CD14-positive monocyte (primary cell): ENCODE measurements around the gene ELMO1. TPM values are rescaled to one million over a fixed set of nuclear protein-coding genes. Genes with fewer than 3 reads are reported as not detected.

ENCODE experiments used
- DNase-seq, 3 donors: peaks; one replicate each; pipeline ENCODE4 v3.0.0-alpha.2; 2011 to 2022
- H2AFZ ChIP-seq: 2 replicates; pipeline ENCODE4 v1.6.0; 2012; ENCODE audit warnings: mild to moderate bottlenecking, low read depth, low read length, inconsistent platforms; ENCODE audit not compliant: insufficient read depth, poor library complexity, severe bottlenecking
- H3K27ac ChIP-seq, 2 donors: 1 replicate in 1 of 2; 2 replicates in 1 of 2; pipeline ENCODE4 v1.5.1; 2012 to 2013; ENCODE audit warnings: low read length in 2 of 2, control low read depth in 1 of 2, inconsistent platforms in 1 of 2, low read depth in 1 of 2, mild to moderate bottlenecking in 1 of 2
- H3K27me3 ChIP-seq, 2 donors: one replicate each; pipeline versions ENCODE4 v1.6.0 to v1.6.1; 2011 to 2013; ENCODE audit warnings: low read length in 2 of 2; ENCODE audit not compliant: control insufficient read depth in 2 of 2, insufficient read depth in 2 of 2
- H3K36me3 ChIP-seq, 2 donors: replicated peaks in 1 of 2; 1 replicate in 1 of 2; 2 replicates in 1 of 2; pipeline versions ENCODE4 v1.5.1 to v1.6.1; 2012 to 2013; ENCODE audit warnings: low read length in 2 of 2, control low read depth in 1 of 2, inconsistent platforms in 1 of 2, mild to moderate bottlenecking in 1 of 2; ENCODE audit not compliant: insufficient read depth in 2 of 2, control insufficient read depth in 1 of 2
- H3K4me1 ChIP-seq, 2 donors: 1 replicate in 1 of 2; 2 replicates in 1 of 2; pipeline versions ENCODE4 v1.5.1 to v1.6.1; 2012 to 2013; ENCODE audit warnings: low read length in 2 of 2, control low read depth in 1 of 2, inconsistent platforms in 1 of 2, mild to moderate bottlenecking in 1 of 2, moderate library complexity in 1 of 2; ENCODE audit not compliant: insufficient read depth in 2 of 2, control insufficient read depth in 1 of 2
- H3K4me2 ChIP-seq: replicated peaks from 2 replicates; pipeline ENCODE3; 2012; ENCODE audit warnings: low read length, moderate library complexity, mild to moderate bottlenecking; ENCODE audit not compliant: poor library complexity, severe bottlenecking; ENCODE audit errors: extremely low read depth
- H3K4me3 ChIP-seq, 3 experiments: fragments of 200-600 bp in 1 of 3; sonication (generic) in 1 of 3; replicated peaks in 1 of 3; 1 replicate in 2 of 3; 2 replicates in 1 of 3; pipeline ENCODE4 v1.5.1; 2011 to 2013; ENCODE audit warnings: low read length in 3 of 3, mild to moderate bottlenecking in 3 of 3, control low read depth in 2 of 3, low read depth in 2 of 3, inconsistent platforms in 1 of 3, moderate library complexity in 1 of 3
- H3K79me2 ChIP-seq: 2 replicates; pipeline ENCODE4 v1.6.0; 2012; ENCODE audit warnings: mild to moderate bottlenecking, control low read depth, inconsistent platforms, low read length, moderate library complexity; ENCODE audit not compliant: insufficient read depth
- H3K9ac ChIP-seq: 2 replicates; pipeline ENCODE4 v1.6.0; 2017; ENCODE audit warnings: low read length, mild to moderate bottlenecking; ENCODE audit not compliant: insufficient read depth, poor library complexity, severe bottlenecking
- H3K9me3 ChIP-seq, 2 donors: replicated peaks in 1 of 2; 1 replicate in 1 of 2; 2 replicates in 1 of 2; pipeline versions ENCODE4 v1.5.1 to v1.6.1; 2012 to 2013; ENCODE audit warnings: low read length in 2 of 2, control low read depth in 1 of 2; ENCODE audit not compliant: control insufficient read depth in 1 of 2, insufficient read depth in 1 of 2
- H4K20me1 ChIP-seq: 2 replicates; pipeline ENCODE4 v1.6.0; 2012; ENCODE audit warnings: mild to moderate bottlenecking, low read length, control low read depth, moderate library complexity; ENCODE audit not compliant: insufficient read depth
- H3K27ac Mint-ChIP-seq, 7 donors: one replicate each; pipeline ENCODE4 v1.8.0; 2020; ENCODE audit warnings: mild to moderate bottlenecking in 7 of 7, mixed read lengths in 7 of 7, moderate library complexity in 6 of 7, inconsistent platforms in 2 of 7
- H3K27me3 Mint-ChIP-seq, 3 donors: one replicate each; pipeline ENCODE4 v1.8.0; 2021 to 2022; ENCODE audit warnings: low read depth in 3 of 3, mild to moderate bottlenecking in 3 of 3, mixed read lengths in 3 of 3, moderate library complexity in 3 of 3, inconsistent platforms in 1 of 3
- H3K36me3 Mint-ChIP-seq, 2 donors: one replicate each; pipeline ENCODE4 v1.8.0; 2020; ENCODE audit warnings: mixed read lengths in 2 of 2, inconsistent platforms in 1 of 2, mild to moderate bottlenecking in 1 of 2
- H3K4me1 Mint-ChIP-seq: one replicate; pipeline ENCODE4 v1.8.0; 2020; ENCODE audit warnings: mild to moderate bottlenecking, mixed read lengths
- H3K4me3 Mint-ChIP-seq, 2 donors: one replicate each; pipeline ENCODE4 v1.8.0; 2020; ENCODE audit warnings: mild to moderate bottlenecking in 2 of 2, mixed read lengths in 2 of 2, moderate library complexity in 1 of 2
- H3K9me3 Mint-ChIP-seq, 7 donors: one replicate each; pipeline ENCODE4 v1.8.0; 2020 to 2022; ENCODE audit warnings: mixed read lengths in 7 of 7, mild to moderate bottlenecking in 6 of 7, moderate library complexity in 6 of 7, inconsistent platforms in 2 of 7
- WGBS: methylation state at CpG from one replicate; pipeline ENCODE4 v1.1.5; 2013; ENCODE audit warnings: missing lambda C conversion rate; ENCODE audit not compliant: insufficient coverage; 5-methylcytosine and 5-hydroxymethylcytosine counted together
- intact Hi-C, 2 donors: fragments of 100-400 bp; cut with micrococcal nuclease; formaldehyde crosslinking; loops; one replicate each; pipeline versions ENCODE4 v1.15.0 to v1.15.1; 2023
- polyA plus RNA-seq, 3 donors: library from polyadenylated mRNA; depleted of rRNA in 1 of 3; unstranded in 2 of 3; stranded (reverse) in 1 of 3; fragments of 300-500 nt in 2 of 3; fragments of >200 nt in 1 of 3; fragmentation: Illumina TruSeq in 2 of 3; gene quantifications; 1 replicate in 2 of 3; 2 replicates in 1 of 3; pipeline ENCODE4 v1.2.3, GENCODE V29; 2012 to 2021
- TF ChIP-seq, protein P1 (sequence below): fragments of 200-600 bp; IDR thresholded peaks from one replicate; pipeline ENCODE4 v1.8.0; 2022; ENCODE audit warnings: antibody characterized with exemption, mild to moderate bottlenecking

The ELMO1 gene
- polyA plus RNA-seq, 3 donors = 46.6 to 50.2 (median 46.7) TPM

DNA sequence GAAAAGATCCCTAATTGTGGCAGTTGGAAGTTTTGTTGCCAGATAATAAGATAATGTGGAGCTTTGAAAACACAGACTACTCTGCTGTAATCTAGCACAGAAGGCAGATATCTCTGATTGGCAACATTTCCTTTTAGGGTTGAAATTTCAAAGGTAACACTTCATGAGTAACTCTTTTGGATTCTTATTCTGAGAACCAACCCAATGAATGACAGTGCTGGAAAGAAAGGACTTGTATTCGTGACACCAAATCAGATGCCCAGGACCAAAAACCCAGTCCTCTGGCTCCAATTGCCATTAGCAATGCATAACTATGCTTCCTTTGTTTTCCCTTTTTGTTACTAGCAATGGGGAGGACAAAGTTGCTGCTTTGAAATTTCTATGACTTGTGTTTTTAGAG, 41.0 kb upstream of the ELMO1 start:
- Mint-ChIP-seq H3K4me1 (peaks cover 3% of the 10 kb centered on the region), H3K27ac (no peak overlapping the region), H3K9me3 (peaks cover 7 to 19% (median 18%) of the 10 kb centered on the region in 7 donors), H3K27me3 (peaks cover 0 to 4% (median 0%) of the 10 kb centered on the region in 3 donors), H3K36me3 (no peaks in the 10 kb centered on the region), H3K4me3 (no peak overlapping the region)
- intact Hi-C loops = no loop called here
- Histone ChIP-seq H3K4me3 (no peak overlapping the region), H3K79me2 (no peaks in the 10 kb centered on the region), H3K4me2 (no peak overlapping the region), H3K27me3 (no peaks in the 10 kb centered on the region), H3K27ac (no peak overlapping the region), H3K9ac (no peak overlapping the region), H3K36me3 (no peaks in the 10 kb centered on the region), H2AFZ (no peak overlapping the region), H4K20me1 (no peaks in the 10 kb centered on the region), H3K4me1 (no peaks in the 10 kb centered on the region), H3K9me3 (peaks cover 14 to 16% of the 10 kb centered on the region in 2 donors)
- TF ChIP-seq, protein P1, sequence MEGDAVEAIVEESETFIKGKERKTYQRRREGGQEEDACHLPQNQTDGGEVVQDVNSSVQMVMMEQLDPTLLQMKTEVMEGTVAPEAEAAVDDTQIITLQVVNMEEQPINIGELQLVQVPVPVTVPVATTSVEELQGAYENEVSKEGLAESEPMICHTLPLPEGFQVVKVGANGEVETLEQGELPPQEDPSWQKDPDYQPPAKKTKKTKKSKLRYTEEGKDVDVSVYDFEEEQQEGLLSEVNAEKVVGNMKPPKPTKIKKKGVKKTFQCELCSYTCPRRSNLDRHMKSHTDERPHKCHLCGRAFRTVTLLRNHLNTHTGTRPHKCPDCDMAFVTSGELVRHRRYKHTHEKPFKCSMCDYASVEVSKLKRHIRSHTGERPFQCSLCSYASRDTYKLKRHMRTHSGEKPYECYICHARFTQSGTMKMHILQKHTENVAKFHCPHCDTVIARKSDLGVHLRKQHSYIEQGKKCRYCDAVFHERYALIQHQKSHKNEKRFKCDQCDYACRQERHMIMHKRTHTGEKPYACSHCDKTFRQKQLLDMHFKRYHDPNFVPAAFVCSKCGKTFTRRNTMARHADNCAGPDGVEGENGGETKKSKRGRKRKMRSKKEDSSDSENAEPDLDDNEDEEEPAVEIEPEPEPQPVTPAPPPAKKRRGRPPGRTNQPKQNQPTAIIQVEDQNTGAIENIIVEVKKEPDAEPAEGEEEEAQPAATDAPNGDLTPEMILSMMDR = no peak
- WGBS = no CpG with 5 or more reads among the region's 1 CpG
- no peak for DNase-seq

DNA sequence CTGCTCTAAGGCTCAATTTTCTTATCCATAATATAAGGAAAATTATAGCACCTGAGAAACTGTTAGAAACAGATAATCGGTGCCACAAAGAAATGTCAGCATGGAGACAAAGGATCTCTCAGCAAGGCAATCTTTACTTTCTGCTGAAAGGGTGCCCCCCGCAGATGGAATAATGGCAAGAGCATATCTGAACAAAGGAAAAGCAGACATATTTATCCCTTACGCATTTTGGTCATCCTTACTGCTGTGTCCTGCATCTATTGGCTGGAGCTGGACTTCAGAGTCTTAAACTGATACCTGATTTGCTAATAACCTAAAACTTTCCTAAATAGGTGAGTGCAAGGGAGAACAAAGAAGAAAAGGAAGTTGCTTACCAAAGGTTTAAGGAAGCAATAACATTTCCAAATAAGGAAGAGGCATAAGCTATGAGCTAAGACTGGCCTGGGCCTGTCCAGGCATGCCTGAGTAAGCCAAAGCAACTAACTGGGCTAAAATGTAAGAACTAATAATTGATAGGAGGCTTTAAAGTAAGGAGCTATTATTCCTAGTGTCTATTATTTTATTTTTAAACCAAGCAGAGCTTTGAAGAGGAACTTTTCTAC, 39.6 kb upstream of the ELMO1 start:
- Mint-ChIP-seq H3K4me1 (no peaks in the 10 kb centered on the region), H3K36me3 (no peaks in the 10 kb centered on the region), H3K27ac (no peak overlapping the region), H3K4me3 (no peak overlapping the region), H3K9me3 (peaks cover 7 to 19% (median 17%) of the 10 kb centered on the region in 7 donors), H3K27me3 (peaks cover 0 to 2% (median 0%) of the 10 kb centered on the region in 3 donors)
- H3K36me3 ChIP-seq = no peaks in the 10 kb centered on the region
- no peaks in the 10 kb centered on the region for H3K27me3 ChIP-seq
- no peaks in the 10 kb centered on the region for H4K20me1 ChIP-seq
- H3K79me2 ChIP-seq = no peaks in the 10 kb centered on the region
- intact Hi-C loops = no loop called here
- H3K4me1 ChIP-seq = no peaks in the 10 kb centered on the region
- H3K9me3 ChIP-seq = peaks cover 14 to 16% of the 10 kb centered on the region in 2 donors
- no peak overlapping the region for H3K4me3 ChIP-seq
- peak in 2 of 3 donors; percentile 29 to 32 for DNase-seq
- TF ChIP-seq, protein P1 = no peak
- H2AFZ ChIP-seq = no peak overlapping the region
- no peak overlapping the region for H3K27ac ChIP-seq
- 100% methylated on average over 2 of the region's 3 CpGs for WGBS
- H3K9ac ChIP-seq = no peak overlapping the region
- H3K4me2 ChIP-seq = no peak overlapping the region
